ENCODE results near the gene SCML2. TPM values are rescaled to one million over a fixed set of nuclear protein-coding genes. Genes with fewer than 3 reads are reported as not detected.
"Not testable (repeated sequence)": the region's sequence is repeated elsewhere in the genome, so short reads cannot be mapped to it uniquely, and the experiment has no call there.

The SCML2 gene
- total RNA-seq, 1 donor from 2014 or later, result 2.7 TPM

DNA sequence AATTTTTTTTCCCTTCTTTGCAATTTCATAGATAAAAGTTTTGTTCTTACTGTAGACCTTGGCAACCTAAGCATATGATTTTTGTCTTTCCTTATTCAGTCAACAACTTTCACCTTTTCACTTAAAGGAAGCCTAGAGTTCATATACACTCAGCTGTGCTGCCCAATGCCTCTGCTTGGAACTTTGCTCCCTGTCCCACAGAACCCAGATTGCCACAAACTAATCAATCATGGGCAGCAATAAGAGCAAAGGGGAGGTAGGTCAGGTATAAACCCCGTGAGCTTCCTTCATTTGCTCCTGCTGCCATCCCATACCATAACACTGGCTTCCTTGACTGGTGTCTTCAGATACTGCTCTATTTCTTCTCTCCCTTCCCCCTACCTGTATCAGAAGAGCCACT, 82.8 kb downstream of the SCML2 start:
- DNase-seq (ENCODE audit: low read depth in 2 of 2), result no peak

- no peak for DNase-seq (ENCODE audit: low read depth in 2 of 2)
Measured at GRCh38 chrX:18271309-18271708, 83.2 kb downstream of the SCML2 start.

GRCh38 chrX:18255059-18255458, 99.4 kb downstream of the SCML2 start:
- DNase-seq (ENCODE audit: low read depth in 2 of 2), result no peak

- DNase-seq (ENCODE audit: low read depth in 2 of 2), result peak; percentile 0 to 21
Measured at GRCh38 chrX:18252644-18253359, 101.7 kb downstream of the SCML2 start.

GRCh38 chrX:18229646-18230045, 124.8 kb downstream of the SCML2 start:
- not testable (repeated sequence) for DNase-seq (ENCODE audit: low read depth in 2 of 2)

- DNase-seq (ENCODE audit: low read depth in 2 of 2), result no peak
Measured at GRCh38 chrX:18228069-18228468, 126.4 kb downstream of the SCML2 start.

GRCh38 chrX:18227458-18227857, 127.0 kb downstream of the SCML2 start:
- no peak for DNase-seq (ENCODE audit: low read depth in 2 of 2)

DNA sequence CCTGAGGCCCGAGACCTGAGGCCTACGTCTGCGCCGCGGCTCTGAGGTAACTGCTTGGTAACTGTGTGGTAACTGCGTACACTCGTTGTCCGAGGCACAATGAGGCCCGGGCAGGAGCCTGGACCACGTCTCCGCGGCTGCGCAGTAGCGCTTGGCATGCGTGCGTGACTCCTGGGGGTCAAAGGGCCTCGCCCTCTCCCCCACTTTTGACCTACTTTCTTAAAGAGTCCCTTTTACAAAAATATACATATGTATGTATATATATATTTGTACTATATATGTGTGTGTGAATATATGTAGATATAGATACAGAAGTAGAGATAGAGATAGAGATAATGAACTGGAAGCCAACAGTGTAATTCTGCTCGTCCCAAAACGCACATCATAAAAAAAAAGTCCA, 133.7 kb downstream of the SCML2 start, which contains the start of gene BEND2:
Gene BEND2 (minus strand): TSS at position 101 of the 400 bp plus-strand sequence. CDS start 136 bp downstream, outside the sequence.
- DNase-seq (ENCODE audit: low read depth in 2 of 2), result no peak

DNA sequence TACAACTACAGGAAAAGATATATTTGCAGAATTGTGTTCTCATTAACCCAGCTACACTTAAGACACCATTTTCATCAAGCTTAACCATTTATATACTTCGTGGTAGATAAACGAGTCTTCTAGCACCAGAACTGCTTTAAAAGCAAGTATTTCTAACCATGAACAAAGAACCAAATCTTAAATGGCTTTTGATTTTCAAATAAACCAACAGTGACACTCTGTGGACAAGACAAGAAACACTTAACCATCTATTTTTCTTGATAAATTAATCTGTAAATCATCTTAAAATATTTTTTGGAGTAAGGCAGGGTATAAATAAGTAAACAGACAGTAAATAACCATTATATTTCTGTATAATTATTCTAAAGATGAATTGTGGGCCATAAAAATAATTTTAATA, 144.0 kb downstream of the SCML2 start:
- peak in 1 of 2 donors; percentile 4 for DNase-seq (ENCODE audit: low read depth in 2 of 2)

DNA sequence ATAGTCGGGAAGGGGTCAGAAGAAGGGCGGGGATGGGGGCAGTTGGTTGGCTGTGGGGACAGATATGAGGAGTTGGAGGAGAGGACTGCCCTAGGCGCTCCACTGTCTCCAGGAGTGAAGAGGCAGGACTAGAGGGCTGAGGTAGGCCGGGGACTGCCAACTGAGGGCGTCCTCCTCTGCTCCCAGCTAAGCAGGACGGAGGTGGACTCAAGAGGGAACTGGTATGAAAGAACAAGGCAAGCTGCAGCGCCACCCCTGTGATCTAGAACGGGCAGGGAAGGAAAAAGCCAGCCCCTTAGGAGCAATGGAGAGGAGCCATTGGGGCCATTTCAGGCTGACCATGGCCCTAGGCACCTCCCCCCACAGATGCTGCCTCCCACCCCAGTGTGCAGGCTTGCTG, 147.8 kb downstream of the SCML2 start:
- DNase-seq (ENCODE audit: low read depth in 2 of 2), result no peak

- peak in 1 of 2 donors; percentile 5 for DNase-seq (ENCODE audit: low read depth in 2 of 2)
Measured at GRCh38 chrX:18203631-18204030, 150.9 kb downstream of the SCML2 start.

DNA sequence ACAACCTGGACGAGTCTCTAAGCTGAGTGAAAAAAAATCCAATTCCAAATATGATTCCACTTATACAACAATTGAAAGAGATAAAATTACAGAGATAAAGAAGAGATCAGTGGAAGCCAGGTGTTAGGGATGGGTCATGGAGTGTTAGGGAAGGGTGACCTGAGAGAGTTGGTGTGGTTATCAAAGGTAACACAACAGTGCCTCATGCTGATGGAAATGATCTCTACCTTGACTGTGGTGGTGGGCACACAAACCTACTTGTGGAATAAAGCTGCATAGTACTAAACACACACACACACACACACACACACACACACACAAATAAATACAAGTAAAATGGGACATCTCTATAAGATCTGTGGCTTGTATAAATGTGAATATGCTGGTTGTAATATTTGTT, 159.8 kb downstream of the SCML2 start:
- DNase-seq (ENCODE audit: low read depth in 2 of 2), result no peak

Other genes with a start within 250 kb of the SCML2 start
- not detected in 2 replicates for gene BEND2, start 133.8 kb downstream of the SCML2 start, total RNA-seq
- gene CDKL5, start 70.9 kb upstream of the SCML2 start, total RNA-seq, result 3.1 and 5.1 TPM in 2 replicates